Measurements from ENCODE around the gene IGF2BP2. TPM values are rescaled to one million over a fixed set of nuclear protein-coding genes. Genes with fewer than 3 reads are reported as not detected.

IGF2BP2 gene
- total and polyA plus RNA-seq, 2 of the 4 experiments (the other 2 are of a cell fraction): 23.4 to 88.2 TPM

DNA sequence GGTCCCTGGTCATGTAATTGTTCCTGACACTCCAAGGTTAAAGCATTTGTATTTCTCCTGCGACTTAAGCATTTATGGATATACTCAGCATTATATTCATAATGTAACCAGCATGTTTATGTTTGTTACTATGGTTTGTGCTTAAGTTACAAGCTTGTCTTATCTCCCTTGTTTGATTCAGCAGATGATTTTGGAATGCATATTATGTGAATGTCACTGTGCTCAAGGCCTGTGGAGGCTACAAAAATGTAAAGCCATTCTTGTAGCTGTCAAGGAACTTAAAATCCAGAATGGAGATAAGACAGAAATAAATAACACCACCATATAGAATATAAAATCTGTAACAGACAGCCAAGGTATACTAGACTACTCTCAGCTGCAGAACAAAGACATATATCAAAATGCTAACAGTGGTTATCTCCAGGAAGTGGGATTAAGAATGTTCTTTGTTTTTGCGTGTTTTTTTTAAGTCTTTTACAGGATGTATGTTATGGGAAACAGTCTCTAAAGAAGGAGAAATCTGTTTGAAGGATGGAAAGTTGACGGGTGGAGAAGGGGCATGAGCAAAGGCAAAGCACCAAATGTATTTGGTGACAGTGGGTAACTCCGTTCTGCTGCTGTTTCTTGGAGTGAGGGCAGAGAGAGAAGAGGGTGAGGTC is 61.4 kb downstream of the IGF2BP2 start:
- Histone ChIP-seq H2BK20ac (ENCODE audit: low read depth, low read length) (no peak overlapping the region), H4K20me1 (ENCODE audit: insufficient read depth, low read length) (peaks cover 98% of the 10 kb centered on the region), H2AK5ac (ENCODE audit: low read depth, low read length) (peak overlapping the region; percentile 62; the same call in 1 of the 2 replicates), H3K27me3 (ENCODE audit: control insufficient read depth, insufficient read depth, low read length) (no peaks in the 10 kb centered on the region), H3K18ac (ENCODE audit: low read depth, low read length) (no peak overlapping the region), H3K56ac (ENCODE audit: extremely low read depth, insufficient read depth, low read length) (no peak overlapping the region), H2AFZ (replicated peaks; ENCODE audit: low read length, poor library complexity) (no peak overlapping the region), H2BK120ac (ENCODE audit: low read depth, low read length) (no peak overlapping the region; the same call in 1 of the 2 replicates), H4K5ac (ENCODE audit: low read depth, low read length) (no peak overlapping the region), H3K9me3 (ENCODE audit: control insufficient read depth, insufficient read depth, low read length) (no peaks in the 10 kb centered on the region), H2AK9ac (replicated peaks; ENCODE audit: low read depth, low read length, poor library complexity) (no peak overlapping the region), H3K23ac (ENCODE audit: low read depth, low read length) (peak overlapping the region; percentile 63; the same call in 1 of the 2 replicates), H3K4ac (ENCODE audit: low read depth, low read length) (no peak overlapping the region), H3K9ac (ENCODE audit: low read depth, low read length) (no peak overlapping the region), H4K91ac (ENCODE audit: insufficient read depth, low read depth, low read length) (no peak overlapping the region), H3K14ac (replicated peaks; ENCODE audit: low read depth, low read length) (no peak overlapping the region; the same call in 1 of the 2 replicates), H3K36me3 (ENCODE audit: control insufficient read depth, insufficient read depth, low read length) (no peaks in the 10 kb centered on the region; the same call in 1 of the 2 replicates), H3K79me1 (ENCODE audit: low read depth in 1 of 2, low read length in 2 of 2) (peaks cover 11 to 86% of the 10 kb centered on the region in 2 experiments), H3K4me2 (ENCODE audit: low read depth, low read length) (no peak overlapping the region), H3K4me1 (ENCODE audit: control insufficient read depth, insufficient read depth, low read length) (peaks cover 39% of the 10 kb centered on the region), H3K4me3 (ENCODE audit: insufficient read depth, low read depth, low read length) (no peak overlapping the region), H3K27ac (ENCODE audit: insufficient read depth, low read length) (no peak overlapping the region), H4K8ac (ENCODE audit: low read depth in 2 of 2, low read length in 2 of 2) (no peak overlapping the region), H2BK5ac (ENCODE audit: low read depth, low read length, poor library complexity, severe bottlenecking) (no peak overlapping the region), H3K9me1 (ENCODE audit: insufficient read depth, low read length) (peaks cover 42% of the 10 kb centered on the region), H2BK15ac (ENCODE audit: low read depth, low read length) (no peak overlapping the region)
- 73% methylated on average over 2 of the region's 4 CpGs; no CpG with 5 or more reads in 1 of the 2 experiments for WGBS, 2 experiments (ENCODE audit: extremely low coverage in 2 of 2, insufficient read length in 1 of 2)
- CTCF ChIA-PET: interaction anchor here (0.7 to 1.8 kb wide), 3 partner anchors 45 to 103 kb away, joined by 3 to 8 read pairs (median 7); no protein-coding TSS in a partner anchor
- intact Hi-C loops (cut with micrococcal nuclease) (no loop called here), in situ Hi-C loops (cut with MboI; ENCODE audit: low sequenced_read_pairs) (no loop called here), dilution Hi-C loops (cut with HindIII; ENCODE audit: low sequenced_read_pairs, unreplicated experiment) (no loop called here)
- DNase-seq (peak; percentile 29), ATAC-seq (ENCODE audit: low read depth) (no peak)
- POLR2A ChIA-PET (ENCODE audit: unreplicated experiment): interaction anchor here (0.6 kb wide), 1 partner anchor 12 kb away, joined by 3 read pairs; no protein-coding TSS in a partner anchor
- no TSS peak for BruUV-seq (replicated peaks)
- no peak for TF ChIP-seq MAZ (IDR thresholded peaks at IDR 0.05; ENCODE audit: borderline replicate concordance, low read depth, low read length)
- no peak for TF ChIP-seq MXI1 (IDR thresholded peaks at IDR 0.05; ENCODE audit: borderline replicate concordance, low read depth, low read length)
- TF ChIP-seq, protein P1, sequence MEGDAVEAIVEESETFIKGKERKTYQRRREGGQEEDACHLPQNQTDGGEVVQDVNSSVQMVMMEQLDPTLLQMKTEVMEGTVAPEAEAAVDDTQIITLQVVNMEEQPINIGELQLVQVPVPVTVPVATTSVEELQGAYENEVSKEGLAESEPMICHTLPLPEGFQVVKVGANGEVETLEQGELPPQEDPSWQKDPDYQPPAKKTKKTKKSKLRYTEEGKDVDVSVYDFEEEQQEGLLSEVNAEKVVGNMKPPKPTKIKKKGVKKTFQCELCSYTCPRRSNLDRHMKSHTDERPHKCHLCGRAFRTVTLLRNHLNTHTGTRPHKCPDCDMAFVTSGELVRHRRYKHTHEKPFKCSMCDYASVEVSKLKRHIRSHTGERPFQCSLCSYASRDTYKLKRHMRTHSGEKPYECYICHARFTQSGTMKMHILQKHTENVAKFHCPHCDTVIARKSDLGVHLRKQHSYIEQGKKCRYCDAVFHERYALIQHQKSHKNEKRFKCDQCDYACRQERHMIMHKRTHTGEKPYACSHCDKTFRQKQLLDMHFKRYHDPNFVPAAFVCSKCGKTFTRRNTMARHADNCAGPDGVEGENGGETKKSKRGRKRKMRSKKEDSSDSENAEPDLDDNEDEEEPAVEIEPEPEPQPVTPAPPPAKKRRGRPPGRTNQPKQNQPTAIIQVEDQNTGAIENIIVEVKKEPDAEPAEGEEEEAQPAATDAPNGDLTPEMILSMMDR (conservative IDR thresholded peaks at IDR 0.05; ENCODE audit: low read depth, low read length): no peak
- TF ChIP-seq CEBPB (IDR thresholded peaks at IDR 0.05; ENCODE audit: low read depth, low read length): no peak
- no peak for TF ChIP-seq SMC3 (IDR thresholded peaks at IDR 0.05; ENCODE audit: low read depth, low read length)
- no peak for TF ChIP-seq RCOR1 (IDR thresholded peaks at IDR 0.05; ENCODE audit: insufficient replicate concordance, low read length)
- TF ChIP-seq CHD1 (IDR thresholded peaks at IDR 0.05; ENCODE audit: low read depth, low read length): no peak
- no peak for TF ChIP-seq MAFK (IDR thresholded peaks at IDR 0.05; ENCODE audit: low read depth, low read length)
- TF ChIP-seq, protein P2, sequence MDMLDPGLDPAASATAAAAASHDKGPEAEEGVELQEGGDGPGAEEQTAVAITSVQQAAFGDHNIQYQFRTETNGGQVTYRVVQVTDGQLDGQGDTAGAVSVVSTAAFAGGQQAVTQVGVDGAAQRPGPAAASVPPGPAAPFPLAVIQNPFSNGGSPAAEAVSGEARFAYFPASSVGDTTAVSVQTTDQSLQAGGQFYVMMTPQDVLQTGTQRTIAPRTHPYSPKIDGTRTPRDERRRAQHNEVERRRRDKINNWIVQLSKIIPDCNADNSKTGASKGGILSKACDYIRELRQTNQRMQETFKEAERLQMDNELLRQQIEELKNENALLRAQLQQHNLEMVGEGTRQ (IDR thresholded peaks at IDR 0.05; ENCODE audit: low read depth, low read length): no peak
- no peak for TF ChIP-seq POLR2A (IDR thresholded peaks at IDR 0.05; ENCODE audit: low read depth, low read length)
- TF ChIP-seq FOS (IDR thresholded peaks at IDR 0.05; ENCODE audit: low read depth, low read length): no peak
- TF ChIP-seq RAD21 (IDR thresholded peaks at IDR 0.05; ENCODE audit: low read length): no peak
- TF ChIP-seq RFX5 (IDR thresholded peaks at IDR 0.05; ENCODE audit: low read depth, low read length): no peak
- no peak for TF ChIP-seq NFE2L2 (IDR thresholded peaks at IDR 0.05; ENCODE audit: low read depth, low read length)
- TF ChIP-seq, protein P3, sequence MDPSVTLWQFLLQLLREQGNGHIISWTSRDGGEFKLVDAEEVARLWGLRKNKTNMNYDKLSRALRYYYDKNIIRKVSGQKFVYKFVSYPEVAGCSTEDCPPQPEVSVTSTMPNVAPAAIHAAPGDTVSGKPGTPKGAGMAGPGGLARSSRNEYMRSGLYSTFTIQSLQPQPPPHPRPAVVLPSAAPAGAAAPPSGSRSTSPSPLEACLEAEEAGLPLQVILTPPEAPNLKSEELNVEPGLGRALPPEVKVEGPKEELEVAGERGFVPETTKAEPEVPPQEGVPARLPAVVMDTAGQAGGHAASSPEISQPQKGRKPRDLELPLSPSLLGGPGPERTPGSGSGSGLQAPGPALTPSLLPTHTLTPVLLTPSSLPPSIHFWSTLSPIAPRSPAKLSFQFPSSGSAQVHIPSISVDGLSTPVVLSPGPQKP (IDR thresholded peaks at IDR 0.05; ENCODE audit: borderline replicate concordance, low read depth, low read length): no peak
